Posterior vena cava (tissue), 2 donors: ENCODE measurements around the gene CD44. TPM values are rescaled to one million over a fixed set of nuclear protein-coding genes. Genes with fewer than 3 reads are reported as not detected.
A peak's percentile ranks its signal among the peaks of the same experiment; 100 is the strongest.

Source experiments
- DNase-seq: peaks from one replicate; pipeline ENCODE4 v3.0.0-alpha.2; 2020; ENCODE audit warnings: low spot score
- intact Hi-C, 2 donors: fragments of 100-400 bp; cut with DNase I; formaldehyde crosslinking; loops; one replicate each; pipeline versions ENCODE4 v1.14.1 to v1.14.2; 2022 to 2023
- total RNA-seq, 2 donors: library from RNA; stranded (reverse); fragmentation: NEBNext Ultra II Directional; extraction: Animal tissue kit (Norgen Biotek cat#: 25700); gene quantifications; one replicate each; pipeline ENCODE4 v1.2.1, GENCODE V29; 2021
- donor health status: DM: yes; HTN: yes; CAD: no.
- donor health status: DM: yes; HTN: yes; CAD: no.

The CD44 gene
- total RNA-seq, 2 donors from 2014 or later, result 219 to 562 TPM

DNA sequence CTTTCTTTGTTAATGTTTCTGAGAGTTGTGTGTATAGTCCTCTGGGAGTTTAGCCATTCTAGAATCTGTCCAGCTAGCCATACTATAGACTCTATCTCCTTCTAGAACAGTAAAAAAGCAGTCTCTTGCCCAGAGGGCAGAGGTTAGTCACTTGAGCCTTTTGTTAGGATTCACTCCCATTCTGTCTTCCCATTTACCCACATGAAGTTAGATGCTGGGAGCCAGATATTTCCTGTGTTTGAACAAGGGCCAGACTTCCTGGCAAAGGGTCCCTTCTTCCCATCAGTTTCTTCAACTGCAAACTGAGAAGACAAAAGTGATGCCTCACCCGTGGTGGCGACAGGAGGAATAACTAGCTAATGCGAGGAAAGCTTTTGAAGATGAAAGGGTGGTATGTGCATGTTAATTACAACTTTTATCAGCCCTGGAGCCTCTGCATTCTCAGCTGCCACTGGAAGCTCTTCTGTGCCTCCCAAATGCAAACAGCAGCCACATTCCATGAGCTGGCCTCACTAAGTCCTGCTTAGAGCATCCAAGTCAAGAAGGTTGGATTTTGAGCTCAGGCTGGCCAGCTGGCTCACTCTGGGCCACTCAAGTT, 12.8 kb downstream of the CD44 start:
- intact Hi-C loops, result no loop called here
- no peak for DNase-seq

DNA sequence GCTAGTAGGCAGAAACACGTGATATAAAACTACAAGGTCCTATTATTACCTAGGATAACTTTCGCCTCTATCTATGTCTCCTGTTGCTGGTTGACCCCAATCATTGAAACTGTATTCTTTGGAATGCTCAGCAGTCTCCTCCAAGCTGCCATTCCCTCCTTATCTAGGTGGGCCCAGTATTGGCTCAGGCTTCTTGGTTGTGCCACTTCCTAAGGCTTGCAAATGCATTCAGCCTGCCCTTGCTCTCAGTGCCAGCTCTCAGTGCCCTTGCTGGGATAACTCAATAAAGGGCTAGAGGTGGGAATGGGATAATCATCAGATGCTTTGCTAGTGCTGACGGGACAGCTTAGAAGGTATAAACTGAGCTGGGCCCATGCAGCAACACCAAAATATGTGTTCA, 13.6 kb downstream of the CD44 start:
- no peak for DNase-seq
- intact Hi-C loops, result no loop called here

- intact Hi-C loops, result no loop called here
- no peak for DNase-seq
These were observed 14.3 kb downstream of the CD44 start for GRCh38 chr11:35153280-35153679.

DNA sequence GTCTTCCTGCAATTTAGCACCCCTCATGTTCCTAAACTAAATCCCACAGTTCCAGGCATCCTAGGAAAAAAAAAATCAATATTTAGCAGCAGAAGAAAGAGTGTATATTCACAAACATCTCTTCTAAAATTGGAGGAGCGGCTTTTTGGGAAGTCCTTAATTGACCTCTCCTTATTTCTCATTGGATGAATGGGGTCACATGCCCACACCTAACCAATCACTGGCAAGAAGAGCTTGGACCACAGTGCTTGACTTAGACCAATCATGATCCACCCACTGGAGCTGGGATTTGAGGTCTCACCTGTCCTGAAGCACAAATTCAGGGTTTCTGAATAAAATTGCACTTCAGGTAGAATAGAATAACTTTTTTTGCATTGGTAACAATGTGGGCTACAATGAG, 16.0 kb downstream of the CD44 start:
- intact Hi-C loops, result no loop called here
- DNase-seq, result no peak

DNA sequence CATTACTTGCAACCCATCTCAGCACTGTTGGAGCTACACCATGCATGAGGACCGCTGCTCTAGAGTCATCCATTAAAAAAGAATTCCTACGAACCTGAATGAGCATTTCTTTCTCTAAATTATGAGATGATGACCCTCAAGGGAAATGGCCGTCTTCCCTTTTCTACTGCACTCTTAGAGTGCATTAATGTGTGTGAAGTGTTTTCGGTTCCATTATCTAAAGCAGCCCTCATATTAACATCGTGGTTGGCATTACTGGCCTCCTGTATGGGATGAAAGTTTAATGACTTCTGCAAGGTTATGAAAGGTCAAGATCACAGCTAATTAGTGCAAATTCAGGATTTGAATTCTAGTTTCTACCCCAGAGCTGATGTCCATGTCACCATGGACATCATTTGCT, 16.7 kb downstream of the CD44 start:
- DNase-seq, result no peak
- intact Hi-C loops, result no loop called here

DNA sequence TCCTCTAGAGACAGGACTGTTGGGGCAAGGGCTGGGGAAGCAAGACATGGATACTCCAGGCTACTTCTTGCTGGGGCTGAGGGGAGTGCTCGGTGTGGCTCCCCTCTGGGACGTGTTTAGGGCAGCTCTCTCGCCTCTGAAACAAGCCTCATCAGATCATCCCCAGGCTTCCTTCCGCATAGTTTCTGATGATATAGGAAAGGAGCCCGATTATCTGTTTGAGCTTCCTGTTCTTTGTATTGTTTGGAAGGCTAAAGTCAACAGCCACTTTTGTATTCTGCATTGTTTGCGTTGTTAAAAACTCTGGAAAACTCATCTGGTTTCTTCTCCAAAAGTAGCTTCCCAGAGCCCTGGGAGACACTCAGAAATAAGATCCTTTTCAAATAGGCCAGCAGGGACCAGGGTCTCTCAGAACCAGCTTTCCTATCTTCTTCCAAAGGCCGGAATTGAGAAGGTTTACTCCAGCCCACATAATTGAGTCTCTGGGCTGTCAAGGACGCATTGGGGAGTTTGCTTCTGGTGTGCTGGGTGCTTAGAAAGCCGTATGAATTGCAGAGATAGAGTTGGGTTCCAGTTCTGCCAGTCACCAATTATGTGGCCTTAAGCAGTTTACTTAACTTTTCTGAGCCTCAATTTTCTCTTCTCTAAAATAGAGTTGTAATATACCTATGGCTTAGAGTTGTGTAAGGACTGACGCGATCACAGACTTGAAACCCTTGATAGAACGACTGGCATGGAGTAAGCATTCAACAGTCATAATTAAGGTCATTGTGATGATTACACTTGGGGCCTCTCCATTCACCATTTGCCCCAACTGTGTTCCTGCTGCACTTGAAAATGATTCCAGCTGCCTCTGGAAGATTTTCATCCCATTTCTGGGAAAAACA, 19.1 kb downstream of the CD44 start:
- intact Hi-C loops, result no loop called here
- no peak for DNase-seq

GRCh38 chr11:35158701-35159510, 19.9 kb downstream of the CD44 start:
- intact Hi-C loops, result no loop called here
- DNase-seq, result peak; percentile 78

DNA sequence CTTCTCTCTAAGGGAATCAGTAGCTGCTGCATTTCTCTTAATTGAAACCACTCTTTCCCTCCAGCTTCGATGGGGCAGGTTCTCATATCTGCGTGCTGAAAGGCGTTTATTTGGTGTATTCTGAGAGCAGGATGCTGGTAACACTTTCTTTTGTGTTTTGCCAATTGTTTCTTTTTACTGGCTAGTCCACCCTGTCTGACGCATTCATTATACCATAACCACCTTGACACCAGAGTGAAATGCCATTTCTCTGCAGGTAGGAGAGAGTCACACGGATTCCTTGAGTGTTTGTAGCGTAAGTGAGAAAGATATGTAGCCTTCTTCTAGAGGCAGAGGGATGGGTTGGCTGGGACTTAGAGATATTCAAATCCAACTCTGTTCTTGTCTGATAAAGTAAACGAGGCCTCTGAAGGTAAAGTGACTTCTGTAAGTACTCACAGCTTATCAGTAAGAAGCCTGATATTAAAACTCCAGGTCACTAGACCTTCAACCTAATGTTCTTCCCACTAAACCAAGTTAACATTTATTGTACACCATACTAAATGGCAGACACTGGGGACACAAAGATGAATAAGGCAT, 21.4 kb downstream of the CD44 start:
- no peak for DNase-seq
- intact Hi-C loops, result no loop called here

DNA sequence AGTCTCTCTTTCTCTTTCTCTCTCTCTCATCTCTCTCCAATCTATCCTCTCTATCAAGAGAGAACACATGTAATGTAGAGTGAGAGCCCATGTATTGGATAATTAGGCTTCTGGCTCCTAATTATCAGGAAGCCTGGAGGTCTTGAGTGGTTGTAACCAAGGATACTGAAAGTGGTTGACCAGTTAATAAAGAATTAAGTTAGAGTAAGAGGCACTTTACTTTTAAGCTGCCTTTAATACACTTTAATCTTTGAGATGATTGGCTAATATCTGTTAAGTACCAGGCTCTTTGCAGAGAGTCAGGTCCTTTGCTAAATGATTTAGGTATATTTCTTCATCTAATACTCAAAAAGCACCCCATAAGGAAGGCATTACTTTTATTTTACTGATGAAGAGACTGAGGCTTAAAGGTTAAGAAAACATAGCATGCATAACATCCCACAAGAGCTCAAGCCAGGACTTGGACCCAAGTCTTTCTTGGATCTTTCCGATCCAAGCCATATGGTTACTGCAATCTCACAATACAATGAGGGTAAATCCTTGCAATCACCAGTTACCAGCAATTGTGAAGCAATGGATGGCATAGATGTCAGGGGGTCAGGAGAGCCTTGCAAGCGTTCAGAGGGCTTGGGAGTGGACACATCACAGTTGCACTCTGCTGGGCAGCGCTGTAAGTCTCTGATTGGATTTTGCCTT, 22.1 kb downstream of the CD44 start:
- intact Hi-C loops, result no loop called here
- DNase-seq, result no peak

GRCh38 chr11:35162745-35163144, 23.8 kb downstream of the CD44 start:
- no peak for DNase-seq

GRCh38 chr11:35163209-35163608, 24.2 kb downstream of the CD44 start:
- DNase-seq, result no peak
- intact Hi-C loops, result no loop called here

More at GRCh38 chr11:35162745-35163144, 23.8 kb downstream of the CD44 start:
- intact Hi-C loops, result no loop called here

DNA sequence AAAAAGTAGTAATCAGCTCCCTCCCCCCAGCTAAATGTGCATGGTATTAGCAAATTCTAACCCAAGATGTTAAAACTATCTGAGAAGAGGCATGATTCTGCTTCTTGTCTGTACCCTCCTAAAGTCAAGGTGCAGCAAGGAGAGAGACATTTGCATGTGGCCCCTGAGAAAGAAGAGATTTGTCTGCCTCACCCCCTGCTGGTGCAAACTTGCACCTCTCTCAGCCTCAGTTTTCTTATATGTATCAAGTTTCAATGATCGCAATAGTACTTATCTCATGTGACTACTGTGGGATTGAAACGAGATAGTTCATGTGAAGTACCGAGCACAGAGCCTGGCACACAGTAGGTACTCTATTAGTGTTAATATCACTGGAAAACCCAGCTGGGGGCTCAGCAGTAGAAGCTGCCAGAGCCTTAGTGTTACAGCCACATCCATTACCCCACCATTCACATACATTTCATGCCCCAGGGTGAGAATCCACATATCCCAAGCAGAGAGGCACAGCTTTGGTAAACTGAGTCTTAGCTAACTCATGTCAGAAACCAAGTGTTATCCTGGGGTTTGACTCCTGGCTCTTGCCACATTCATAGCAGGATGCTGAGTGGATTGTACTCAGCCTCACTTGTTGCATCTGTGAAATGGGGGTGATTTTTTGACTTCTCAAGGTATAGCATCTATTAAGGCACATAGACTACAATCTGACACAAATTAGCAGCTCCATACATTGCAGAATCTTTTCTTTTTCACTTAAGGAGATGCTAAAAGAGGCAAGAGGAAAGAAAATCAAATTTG, 24.9 kb downstream of the CD44 start:
- DNase-seq, result no peak
- intact Hi-C loops, result no loop called here

DNA sequence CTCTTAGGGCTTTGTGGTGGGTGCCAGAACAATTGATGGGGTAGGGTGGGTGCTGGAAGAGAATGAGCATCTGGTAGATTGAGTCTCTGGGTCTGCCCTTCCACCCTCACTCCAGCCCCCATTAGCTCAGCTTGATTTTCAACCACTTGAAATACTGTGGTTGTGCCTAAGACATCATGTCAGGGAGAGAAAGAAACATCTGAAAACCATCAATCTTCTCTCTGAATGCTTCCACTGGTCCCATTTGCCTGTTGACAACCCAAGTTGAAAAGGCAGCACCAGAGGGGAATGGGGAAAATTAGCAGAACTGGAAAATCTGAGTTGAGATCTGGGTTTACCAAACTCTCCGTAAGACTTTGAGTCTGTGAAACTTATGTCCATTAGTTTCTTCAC, 26.1 kb downstream of the CD44 start:
- intact Hi-C loops, result no loop called here

DNA sequence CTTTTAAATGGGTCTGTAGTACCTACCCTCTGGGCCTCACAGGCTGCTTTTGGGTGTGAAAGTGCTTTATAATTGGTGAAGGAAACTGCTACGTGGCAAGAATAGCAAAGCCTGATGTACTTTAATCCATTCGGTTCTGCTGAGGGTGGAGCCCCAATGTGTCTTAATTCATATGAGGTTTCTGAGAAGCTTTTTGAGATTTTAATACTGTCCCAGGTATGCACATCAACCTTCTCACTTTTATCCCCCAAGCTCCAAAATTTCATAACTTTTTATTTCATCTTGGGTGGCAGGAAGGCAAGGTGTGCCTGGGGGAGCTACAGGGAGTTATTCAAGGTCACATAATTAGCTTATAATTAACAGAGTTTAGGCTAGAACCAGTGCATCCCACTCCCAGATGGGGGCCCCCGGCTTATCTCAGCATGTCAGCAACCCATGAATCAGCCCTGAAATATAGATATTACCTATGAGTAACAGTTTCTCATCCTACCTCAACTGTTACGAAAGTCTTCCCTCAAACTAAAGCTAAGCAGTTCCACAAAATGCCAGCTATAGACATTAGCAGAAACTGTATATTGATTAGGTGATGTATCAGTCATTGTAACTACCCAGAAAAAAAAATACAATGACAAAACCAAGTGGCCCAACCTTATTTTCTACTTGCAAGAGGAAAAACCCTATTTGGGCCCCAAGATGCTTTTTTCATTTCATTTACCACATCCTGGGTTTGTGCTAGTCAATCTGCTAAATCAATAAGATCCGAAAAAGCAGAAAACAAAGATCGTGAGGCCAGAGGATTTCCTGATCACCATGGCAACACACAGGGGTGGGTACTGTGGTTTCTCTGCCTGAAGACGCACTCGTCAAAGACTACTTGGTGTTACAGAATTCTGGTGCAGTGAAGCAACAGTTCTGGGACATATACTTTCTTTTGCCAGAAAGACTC, 26.7 kb downstream of the CD44 start:
- no peak for DNase-seq
- intact Hi-C loops, result no loop called here

More for the DNA sequence above, 26.1 kb downstream of the CD44 start:
- DNase-seq, result no peak

DNA sequence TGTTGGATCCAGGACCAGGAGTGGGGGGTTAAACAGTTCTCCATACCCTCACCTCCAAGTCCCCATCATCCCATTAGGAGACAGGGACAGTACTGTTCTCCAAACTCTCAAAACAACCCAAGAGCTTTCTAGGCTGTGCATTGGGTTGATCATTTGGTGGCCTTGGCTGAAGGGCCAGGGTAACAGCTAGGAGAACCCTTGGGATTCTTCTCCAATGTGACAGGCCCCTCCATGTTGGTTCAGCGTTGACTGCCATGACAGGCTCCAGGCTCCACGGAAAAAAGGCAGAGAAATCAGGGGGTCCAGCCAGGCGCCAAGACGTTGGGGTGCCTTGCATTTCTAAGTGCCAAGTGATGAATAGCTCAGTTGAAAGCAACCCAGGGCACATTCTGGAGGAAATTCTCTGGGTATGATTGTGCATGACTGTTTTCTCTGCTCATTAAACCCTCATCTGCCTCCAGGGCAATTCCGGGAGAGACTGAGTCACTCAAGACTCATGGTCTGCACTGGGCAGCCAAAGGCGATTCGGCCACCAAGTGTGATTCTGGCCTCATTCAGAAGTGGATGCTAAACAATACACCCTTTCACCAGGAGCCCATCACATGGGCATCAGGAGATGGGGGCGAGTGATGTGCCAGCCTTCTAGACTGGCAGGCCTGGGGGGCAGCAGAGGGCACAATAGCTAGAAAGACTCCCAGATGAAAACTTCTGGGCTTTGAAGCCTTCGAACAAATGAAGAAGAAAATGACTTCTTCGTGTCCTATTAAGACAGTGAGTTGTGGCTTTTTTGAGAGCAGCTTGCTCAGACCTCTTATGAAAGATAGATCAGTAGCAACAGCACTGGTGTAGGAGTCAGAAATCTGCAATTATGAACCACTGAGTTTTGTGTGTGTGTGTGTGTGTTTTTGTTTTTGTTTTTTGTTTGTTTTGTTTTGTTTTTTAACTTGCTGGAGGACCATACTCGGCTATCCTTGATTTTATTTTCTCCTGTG, 27.7 kb downstream of the CD44 start:
- peak; percentile 86 for DNase-seq
- intact Hi-C loops, result no loop called here

DNA sequence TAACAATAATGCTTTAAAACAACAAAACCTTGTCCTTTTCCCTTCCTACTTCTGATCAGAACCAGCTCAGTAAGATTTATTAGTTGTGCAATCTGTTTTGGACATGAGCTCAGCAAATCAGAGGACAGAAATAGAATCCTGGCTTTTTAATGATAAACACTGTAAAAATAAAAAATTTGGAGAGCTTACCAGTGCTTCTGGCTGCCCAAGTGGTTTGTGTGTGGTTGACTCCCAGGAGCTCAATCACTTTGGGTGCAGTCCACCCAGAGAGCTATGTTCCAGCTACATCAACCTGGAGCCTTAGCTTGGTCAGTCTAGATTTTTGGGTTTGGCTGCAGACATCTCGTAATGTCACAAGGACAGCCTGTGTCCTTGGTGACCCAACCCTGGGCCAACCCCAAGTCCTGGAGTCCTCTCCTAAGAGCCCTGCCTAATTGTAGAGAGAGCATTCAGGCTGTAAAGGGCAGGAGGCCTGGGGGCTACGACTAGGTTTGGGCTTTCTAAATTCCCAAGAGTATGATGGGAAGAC, 28.5 kb downstream of the CD44 start:
- intact Hi-C loops, result no loop called here
- DNase-seq, result no peak
